ENCODE measurements around the gene NDUFB10.

DNA sequence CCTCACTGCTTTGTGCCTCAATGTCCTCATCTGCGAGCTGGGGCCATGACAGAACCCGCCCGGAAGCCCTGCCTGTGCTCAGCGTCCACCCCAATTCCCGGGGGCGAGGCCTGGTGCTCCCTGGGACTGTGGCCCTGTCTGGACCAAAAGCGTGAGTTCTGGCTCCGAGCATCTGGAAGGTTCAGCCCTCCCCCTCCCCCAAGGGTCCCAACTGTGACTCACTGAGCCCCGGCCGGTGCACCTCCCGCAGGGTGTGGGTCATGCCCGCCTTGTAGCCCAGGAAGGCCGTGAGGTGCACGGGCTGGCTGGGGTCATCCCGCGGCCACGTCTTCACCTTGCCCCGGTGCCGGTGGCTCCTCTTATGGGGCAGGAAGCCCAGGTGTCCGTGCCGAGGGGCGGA lies 5.6 kb upstream of the NDUFB10 start:
- TF ChIP-seq, protein P1, sequence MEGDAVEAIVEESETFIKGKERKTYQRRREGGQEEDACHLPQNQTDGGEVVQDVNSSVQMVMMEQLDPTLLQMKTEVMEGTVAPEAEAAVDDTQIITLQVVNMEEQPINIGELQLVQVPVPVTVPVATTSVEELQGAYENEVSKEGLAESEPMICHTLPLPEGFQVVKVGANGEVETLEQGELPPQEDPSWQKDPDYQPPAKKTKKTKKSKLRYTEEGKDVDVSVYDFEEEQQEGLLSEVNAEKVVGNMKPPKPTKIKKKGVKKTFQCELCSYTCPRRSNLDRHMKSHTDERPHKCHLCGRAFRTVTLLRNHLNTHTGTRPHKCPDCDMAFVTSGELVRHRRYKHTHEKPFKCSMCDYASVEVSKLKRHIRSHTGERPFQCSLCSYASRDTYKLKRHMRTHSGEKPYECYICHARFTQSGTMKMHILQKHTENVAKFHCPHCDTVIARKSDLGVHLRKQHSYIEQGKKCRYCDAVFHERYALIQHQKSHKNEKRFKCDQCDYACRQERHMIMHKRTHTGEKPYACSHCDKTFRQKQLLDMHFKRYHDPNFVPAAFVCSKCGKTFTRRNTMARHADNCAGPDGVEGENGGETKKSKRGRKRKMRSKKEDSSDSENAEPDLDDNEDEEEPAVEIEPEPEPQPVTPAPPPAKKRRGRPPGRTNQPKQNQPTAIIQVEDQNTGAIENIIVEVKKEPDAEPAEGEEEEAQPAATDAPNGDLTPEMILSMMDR (IDR thresholded peaks at IDR 0.05), result no peak
- TF ChIP-seq POLR2A (IDR thresholded peaks at IDR 0.05), result no peak

Data from testis (tissue), 2 donors.